Glutamatergic neuron (in vitro differentiated cells): ENCODE results near the gene ZNF488. TPM values are rescaled to one million over a fixed set of nuclear protein-coding genes. Genes with fewer than 3 reads are reported as not detected.

ENCODE experiments used
- DNase-seq: peaks from one replicate; pipeline ENCODE4 v3.0.0; 2022
- H3K27ac Mint-ChIP-seq: one replicate; pipeline ENCODE4 v1.8.0; 2020; ENCODE audit warnings: mild to moderate bottlenecking, mixed read lengths, inconsistent platforms; ENCODE audit not compliant: unreplicated experiment
- H3K27me3 Mint-ChIP-seq: one replicate; pipeline ENCODE4 v1.8.0; 2020; ENCODE audit warnings: mild to moderate bottlenecking, moderate library complexity, mixed read lengths, inconsistent platforms; ENCODE audit not compliant: unreplicated experiment
- H3K36me3 Mint-ChIP-seq: one replicate; pipeline ENCODE4 v1.8.0; 2020; ENCODE audit warnings: mild to moderate bottlenecking, mixed read lengths, inconsistent platforms; ENCODE audit not compliant: unreplicated experiment
- H3K4me1 Mint-ChIP-seq: one replicate; pipeline ENCODE4 v1.8.0; 2020; ENCODE audit warnings: mild to moderate bottlenecking, low read depth, mixed read lengths, inconsistent platforms; ENCODE audit not compliant: unreplicated experiment
- H3K4me3 Mint-ChIP-seq: one replicate; pipeline ENCODE4 v1.8.0; 2020; ENCODE audit warnings: mild to moderate bottlenecking, mixed read lengths, inconsistent platforms; ENCODE audit not compliant: unreplicated experiment
- H3K9me3 Mint-ChIP-seq: one replicate; pipeline ENCODE4 v1.8.0; 2020; ENCODE audit warnings: mild to moderate bottlenecking, moderate library complexity, mixed read lengths, inconsistent platforms; ENCODE audit not compliant: unreplicated experiment
- total RNA-seq: library from RNA; stranded (reverse); fragmentation: NEBNext Ultra II Directional; extraction: Animal tissue kit (Norgen Biotek cat#: 25700); gene quantifications from one replicate; pipeline ENCODE4 v1.2.1, GENCODE V29; 2021; ENCODE audit not compliant: unreplicated experiment
- TF ChIP-seq, protein P1 (sequence below): fragments of 200-600 bp; sonication (generic); IDR thresholded peaks from one replicate; pipeline ENCODE4 v1.5.0; 2021; ENCODE audit not compliant: partially characterized antibody, unreplicated experiment

ZNF488 gene
- total RNA-seq, 1 donor from 2014 or later = 3.3 TPM

DNA sequence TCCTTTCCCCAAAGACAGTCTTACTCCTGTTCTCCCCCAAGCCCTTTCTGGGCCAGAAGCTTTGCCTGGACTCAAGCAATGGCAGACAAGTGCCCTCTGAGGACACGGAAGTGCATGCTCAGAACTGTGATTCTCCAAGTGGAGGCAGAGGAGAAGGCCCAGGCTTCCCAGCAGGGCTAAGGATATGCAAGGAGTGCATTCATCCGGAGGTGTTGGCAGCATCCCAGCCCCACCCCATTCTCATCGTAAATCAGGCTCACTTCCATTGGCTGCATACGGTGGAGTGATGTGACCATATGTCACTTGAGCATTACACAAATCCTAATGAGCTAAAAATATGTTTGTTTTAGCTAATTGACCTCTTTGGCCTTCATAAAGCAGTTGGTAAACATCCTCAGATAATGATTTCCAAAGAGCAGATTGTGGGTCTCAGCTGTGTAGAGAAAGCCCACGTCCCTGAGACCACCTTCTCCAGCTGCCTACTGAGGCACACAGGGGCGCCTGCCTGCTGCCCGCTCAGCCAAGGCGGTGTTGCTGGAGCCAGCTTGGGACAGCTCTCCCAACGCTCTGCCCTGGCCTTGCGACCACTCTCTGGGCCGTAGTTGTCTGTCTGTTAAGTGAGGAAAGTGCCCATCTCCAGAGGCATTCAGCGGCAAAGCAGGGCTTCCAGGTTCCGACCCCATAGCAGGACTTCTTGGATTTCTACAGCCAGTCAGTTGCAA lies 37.4 kb downstream of the ZNF488 start:
- no peak for DNase-seq
- no peak overlapping the region for H3K27ac Mint-ChIP-seq
- H3K9me3 Mint-ChIP-seq = peaks cover 7% of the 10 kb centered on the region
- peaks cover 10% of the 10 kb centered on the region for H3K27me3 Mint-ChIP-seq
- no peaks in the 10 kb centered on the region for H3K36me3 Mint-ChIP-seq
- TF ChIP-seq, protein P1, sequence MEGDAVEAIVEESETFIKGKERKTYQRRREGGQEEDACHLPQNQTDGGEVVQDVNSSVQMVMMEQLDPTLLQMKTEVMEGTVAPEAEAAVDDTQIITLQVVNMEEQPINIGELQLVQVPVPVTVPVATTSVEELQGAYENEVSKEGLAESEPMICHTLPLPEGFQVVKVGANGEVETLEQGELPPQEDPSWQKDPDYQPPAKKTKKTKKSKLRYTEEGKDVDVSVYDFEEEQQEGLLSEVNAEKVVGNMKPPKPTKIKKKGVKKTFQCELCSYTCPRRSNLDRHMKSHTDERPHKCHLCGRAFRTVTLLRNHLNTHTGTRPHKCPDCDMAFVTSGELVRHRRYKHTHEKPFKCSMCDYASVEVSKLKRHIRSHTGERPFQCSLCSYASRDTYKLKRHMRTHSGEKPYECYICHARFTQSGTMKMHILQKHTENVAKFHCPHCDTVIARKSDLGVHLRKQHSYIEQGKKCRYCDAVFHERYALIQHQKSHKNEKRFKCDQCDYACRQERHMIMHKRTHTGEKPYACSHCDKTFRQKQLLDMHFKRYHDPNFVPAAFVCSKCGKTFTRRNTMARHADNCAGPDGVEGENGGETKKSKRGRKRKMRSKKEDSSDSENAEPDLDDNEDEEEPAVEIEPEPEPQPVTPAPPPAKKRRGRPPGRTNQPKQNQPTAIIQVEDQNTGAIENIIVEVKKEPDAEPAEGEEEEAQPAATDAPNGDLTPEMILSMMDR = no peak
- peaks cover 11% of the 10 kb centered on the region for H3K4me1 Mint-ChIP-seq
- no peak overlapping the region for H3K4me3 Mint-ChIP-seq

DNA sequence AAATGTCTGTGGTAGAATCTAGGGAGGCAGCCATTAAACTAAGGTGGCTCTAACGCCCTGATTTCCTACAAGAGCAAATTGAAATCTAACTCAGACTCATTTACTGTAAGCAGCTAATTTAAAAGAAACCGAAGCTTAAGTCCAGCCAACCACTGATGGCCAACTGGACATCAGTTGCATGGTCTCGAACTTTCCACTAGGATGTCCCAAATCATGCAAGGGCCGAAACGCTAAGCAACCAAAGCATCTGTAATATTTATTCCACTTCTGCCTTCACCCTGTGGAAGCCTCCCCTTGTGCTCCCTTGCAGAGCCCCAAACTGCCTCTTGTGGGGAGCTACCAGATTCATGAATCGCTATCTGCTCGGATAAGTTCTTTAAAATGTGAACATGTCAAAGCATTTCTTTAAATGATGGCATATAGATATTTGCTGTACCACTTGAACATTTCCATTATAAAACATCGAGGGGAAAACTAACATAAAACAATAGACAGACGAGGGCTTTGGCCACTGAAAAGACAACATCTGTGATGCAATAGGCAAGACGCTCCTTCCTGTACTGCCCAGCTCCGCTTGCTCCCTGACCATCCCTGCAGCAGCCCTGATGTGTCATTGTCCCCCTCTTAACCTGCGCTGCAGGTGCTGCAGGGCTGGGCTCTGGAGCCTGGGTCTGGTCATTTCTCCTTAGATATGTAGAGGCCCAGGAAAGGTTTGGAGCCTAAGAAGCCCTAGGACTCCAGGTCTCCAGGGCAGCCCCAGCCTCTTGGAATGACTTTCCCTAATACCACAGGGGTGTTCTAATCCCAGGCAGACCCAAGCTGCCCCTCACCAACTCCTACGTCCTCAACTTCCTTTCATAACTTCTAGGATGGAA lies 38.9 kb downstream of the ZNF488 start:
- DNase-seq = no peak
- TF ChIP-seq, protein P1 = no peak
- Mint-ChIP-seq H3K27ac (peak overlapping the region; percentile 62), H3K4me1 (peaks cover 11% of the 10 kb centered on the region), H3K9me3 (peaks cover 7% of the 10 kb centered on the region), H3K4me3 (no peak overlapping the region), H3K27me3 (peaks cover 12% of the 10 kb centered on the region), H3K36me3 (no peaks in the 10 kb centered on the region)

DNA sequence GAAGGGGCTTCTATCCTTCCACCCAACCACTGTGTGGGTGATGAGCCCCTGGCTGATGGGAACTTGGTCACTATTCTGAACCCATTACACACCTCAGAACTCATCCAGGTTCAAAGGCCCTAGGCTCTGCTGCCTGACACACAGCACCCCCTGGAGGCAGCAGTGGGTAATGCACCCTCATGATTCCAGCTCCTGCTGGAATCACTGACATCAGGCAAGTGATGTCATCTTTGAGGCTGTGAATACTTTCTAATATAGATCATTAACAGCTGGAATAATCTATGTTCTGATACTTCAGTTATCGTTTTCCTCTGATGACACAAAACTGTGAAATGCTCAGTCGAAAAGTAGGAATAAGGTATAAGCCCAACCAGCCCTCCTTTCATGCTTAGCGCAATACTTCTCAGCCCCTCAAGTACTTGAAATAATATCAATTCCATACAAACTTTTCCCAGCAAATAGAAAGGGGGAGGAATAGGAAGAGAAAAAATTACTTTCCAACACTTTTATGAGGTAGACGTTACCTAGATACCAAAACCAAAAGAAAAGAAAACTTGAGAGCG lies 43.4 kb downstream of the ZNF488 start:
- Mint-ChIP-seq H3K27me3 (peaks cover 15% of the 10 kb centered on the region), H3K36me3 (no peaks in the 10 kb centered on the region), H3K9me3 (no peaks in the 10 kb centered on the region), H3K27ac (no peak overlapping the region), H3K4me1 (peaks cover under 1% of the 10 kb centered on the region), H3K4me3 (no peak overlapping the region)
- DNase-seq = peak; percentile 88
- TF ChIP-seq, protein P1 = peak; percentile 99

DNA sequence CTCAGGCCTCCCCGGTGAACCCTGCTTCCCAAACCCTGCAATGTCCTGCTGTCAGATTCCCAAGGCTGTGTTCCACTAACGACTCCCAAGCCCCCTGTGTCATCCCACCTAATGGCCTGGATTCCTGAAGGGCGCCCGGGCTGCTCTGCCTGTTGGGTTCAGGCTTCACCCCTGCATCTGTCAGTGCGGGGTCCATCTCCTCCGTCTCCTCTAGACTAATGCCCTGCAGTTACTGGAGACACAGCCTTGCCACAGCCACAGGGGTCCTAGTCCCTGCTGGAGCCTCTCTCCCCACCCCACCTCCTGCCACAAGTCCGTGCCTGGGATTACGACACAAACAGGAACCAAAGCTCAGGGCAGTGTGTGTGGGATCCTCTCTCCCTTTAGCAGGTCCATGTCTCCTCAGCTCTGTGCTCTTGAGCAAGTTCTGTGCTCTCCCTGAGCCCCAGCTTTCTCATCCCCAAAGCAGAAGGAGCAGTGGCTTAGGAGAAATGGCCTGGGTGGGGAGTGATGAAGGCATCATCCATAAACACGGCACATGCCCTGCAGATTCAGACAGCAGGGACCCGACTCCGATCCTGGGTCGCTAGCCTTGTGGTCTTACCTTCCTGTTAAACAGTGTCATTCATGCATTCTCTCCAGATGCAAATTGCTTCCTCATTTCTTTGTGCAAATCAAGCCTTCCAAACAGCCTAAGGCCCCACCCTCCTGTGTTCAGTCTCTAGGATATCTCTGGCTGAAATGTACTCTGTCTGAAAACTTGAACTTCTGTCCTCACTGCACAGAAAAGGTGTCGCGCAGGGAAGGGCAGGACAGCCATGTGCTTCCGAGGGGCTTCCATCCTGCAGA lies 44.1 kb downstream of the ZNF488 start:
- Mint-ChIP-seq H3K9me3 (no peaks in the 10 kb centered on the region), H3K4me1 (no peaks in the 10 kb centered on the region), H3K27ac (no peak overlapping the region), H3K36me3 (no peaks in the 10 kb centered on the region), H3K27me3 (peaks cover 13% of the 10 kb centered on the region), H3K4me3 (no peak overlapping the region)
- TF ChIP-seq, protein P1 = no peak
- no peak for DNase-seq
